ENCODE data around the gene MYO7A.

The MYO7A gene

DNA sequence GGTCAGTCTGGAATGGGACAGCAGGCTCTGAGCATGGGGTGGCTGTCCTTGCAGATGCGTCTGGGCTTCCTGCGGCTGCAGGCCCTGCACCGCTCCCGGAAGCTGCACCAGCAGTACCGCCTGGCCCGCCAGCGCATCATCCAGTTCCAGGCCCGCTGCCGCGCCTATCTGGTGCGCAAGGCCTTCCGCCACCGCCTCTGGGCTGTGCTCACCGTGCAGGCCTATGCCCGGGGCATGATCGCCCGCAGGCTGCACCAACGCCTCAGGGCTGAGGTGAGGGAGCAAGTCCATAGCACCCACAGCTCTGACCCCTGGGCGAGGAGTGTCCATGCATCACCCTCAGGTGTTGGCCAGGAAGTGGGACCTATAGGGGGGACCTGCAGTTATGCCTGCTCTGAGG is 51.6 kb downstream of the MYO7A start:
- Histone ChIP-seq H3K4me3 (ENCODE audit: low read length in 2 of 2) (no peak overlapping the region), H3K9me3 (ENCODE audit: control insufficient read depth in 2 of 2, low read length in 2 of 2) (no peaks in the 10 kb centered on the region), H3K9ac (ENCODE audit: low read length in 2 of 2) (no peak overlapping the region), H3K27ac (ENCODE audit: low read length) (no peak overlapping the region), H3K36me3 (ENCODE audit: control insufficient read depth in 2 of 2, insufficient read depth in 2 of 2, low read length in 2 of 2) (no peaks in the 10 kb centered on the region), H3K4me1 (ENCODE audit: control insufficient read depth, insufficient read depth, low read length) (no peaks in the 10 kb centered on the region), H3K27me3 (ENCODE audit: control insufficient read depth in 1 of 2, insufficient read depth in 2 of 2, low read length in 2 of 2) (no peaks in the 10 kb centered on the region)

DNA sequence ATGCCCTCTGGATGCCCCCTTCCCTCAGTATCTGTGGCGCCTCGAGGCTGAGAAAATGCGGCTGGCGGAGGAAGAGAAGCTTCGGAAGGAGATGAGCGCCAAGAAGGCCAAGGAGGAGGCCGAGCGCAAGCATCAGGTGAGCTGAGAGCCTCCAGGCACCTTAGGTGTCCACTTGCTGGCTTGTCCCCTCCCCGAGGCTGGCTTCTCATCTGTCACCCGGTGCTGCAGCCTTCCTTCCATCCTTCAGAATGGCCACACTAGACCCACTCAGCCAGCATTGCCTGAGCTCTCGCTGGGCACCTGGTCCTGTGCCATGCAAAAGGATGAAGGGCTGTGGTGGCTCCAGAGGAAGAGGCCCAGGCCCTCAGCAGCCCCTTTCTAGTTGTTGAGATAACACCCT is 52.3 kb downstream of the MYO7A start:
- Histone ChIP-seq H3K4me1 (ENCODE audit: control insufficient read depth, insufficient read depth, low read length) (no peaks in the 10 kb centered on the region), H3K9ac (ENCODE audit: low read length in 2 of 2) (no peak overlapping the region), H3K27ac (ENCODE audit: low read length) (no peak overlapping the region), H3K9me3 (ENCODE audit: control insufficient read depth in 2 of 2, low read length in 2 of 2) (no peaks in the 10 kb centered on the region), H3K4me3 (ENCODE audit: low read length in 2 of 2) (no peak overlapping the region), H3K36me3 (ENCODE audit: control insufficient read depth in 2 of 2, insufficient read depth in 2 of 2, low read length in 2 of 2) (no peaks in the 10 kb centered on the region), H3K27me3 (ENCODE audit: control insufficient read depth in 1 of 2, insufficient read depth in 2 of 2, low read length in 2 of 2) (no peaks in the 10 kb centered on the region)

GRCh38 chr11:77181226-77181625 is 53.2 kb downstream of the MYO7A start:
- no peak overlapping the region for H3K9ac ChIP-seq (ENCODE audit: low read length in 2 of 2)
- no peak overlapping the region for H3K27ac ChIP-seq (ENCODE audit: low read length)
- no peaks in the 10 kb centered on the region for H3K27me3 ChIP-seq (ENCODE audit: control insufficient read depth in 1 of 2, insufficient read depth in 2 of 2, low read length in 2 of 2)
- H3K4me1 ChIP-seq (ENCODE audit: control insufficient read depth, insufficient read depth, low read length): no peaks in the 10 kb centered on the region
- no peak overlapping the region for H3K4me3 ChIP-seq (ENCODE audit: low read length in 2 of 2)
- no peaks in the 10 kb centered on the region for H3K9me3 ChIP-seq (ENCODE audit: control insufficient read depth in 2 of 2, low read length in 2 of 2)
- no peaks in the 10 kb centered on the region for H3K36me3 ChIP-seq (ENCODE audit: control insufficient read depth in 2 of 2, insufficient read depth in 2 of 2, low read length in 2 of 2)

DNA sequence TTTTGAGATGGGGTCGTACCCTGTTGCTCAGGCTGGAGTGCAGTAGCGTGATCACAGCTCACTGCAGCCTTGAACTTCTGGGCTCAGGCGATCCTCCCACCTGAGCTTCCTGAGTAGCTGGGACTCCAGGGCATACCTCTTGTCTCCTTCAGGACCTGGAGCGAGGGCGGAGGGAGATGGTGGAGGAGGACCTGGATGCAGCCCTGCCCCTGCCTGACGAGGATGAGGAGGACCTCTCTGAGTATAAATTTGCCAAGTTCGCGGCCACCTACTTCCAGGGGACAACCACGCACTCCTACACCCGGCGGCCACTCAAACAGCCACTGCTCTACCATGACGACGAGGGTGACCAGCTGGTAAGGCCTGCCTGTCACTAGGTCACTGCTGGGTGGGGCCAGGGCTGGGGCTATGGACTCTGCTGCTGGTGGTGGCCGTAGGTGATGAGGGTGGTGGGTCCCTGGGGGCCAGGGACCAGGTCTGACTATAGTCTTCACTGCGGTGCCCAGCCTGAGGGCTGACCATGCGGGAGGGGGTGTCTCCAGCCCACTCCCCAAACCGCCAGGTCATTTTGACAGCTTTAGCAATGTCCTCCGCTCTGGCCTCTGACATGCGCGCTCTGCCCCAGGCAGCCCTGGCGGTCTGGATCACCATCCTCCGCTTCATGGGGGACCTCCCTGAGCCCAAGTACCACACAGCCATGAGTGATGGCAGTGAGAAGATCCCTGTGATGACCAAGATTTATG is 53.9 kb downstream of the MYO7A start:
- Histone ChIP-seq H3K27ac (ENCODE audit: low read length) (no peak overlapping the region), H3K9me3 (ENCODE audit: control insufficient read depth in 2 of 2, low read length in 2 of 2) (no peaks in the 10 kb centered on the region), H3K4me3 (ENCODE audit: low read length in 2 of 2) (no peak overlapping the region), H3K36me3 (ENCODE audit: control insufficient read depth in 2 of 2, insufficient read depth in 2 of 2, low read length in 2 of 2) (no peaks in the 10 kb centered on the region), H3K4me1 (ENCODE audit: control insufficient read depth, insufficient read depth, low read length) (no peaks in the 10 kb centered on the region), H3K9ac (ENCODE audit: low read length in 2 of 2) (no peak overlapping the region), H3K27me3 (ENCODE audit: control insufficient read depth in 1 of 2, insufficient read depth in 2 of 2, low read length in 2 of 2) (no peaks in the 10 kb centered on the region)

DNA sequence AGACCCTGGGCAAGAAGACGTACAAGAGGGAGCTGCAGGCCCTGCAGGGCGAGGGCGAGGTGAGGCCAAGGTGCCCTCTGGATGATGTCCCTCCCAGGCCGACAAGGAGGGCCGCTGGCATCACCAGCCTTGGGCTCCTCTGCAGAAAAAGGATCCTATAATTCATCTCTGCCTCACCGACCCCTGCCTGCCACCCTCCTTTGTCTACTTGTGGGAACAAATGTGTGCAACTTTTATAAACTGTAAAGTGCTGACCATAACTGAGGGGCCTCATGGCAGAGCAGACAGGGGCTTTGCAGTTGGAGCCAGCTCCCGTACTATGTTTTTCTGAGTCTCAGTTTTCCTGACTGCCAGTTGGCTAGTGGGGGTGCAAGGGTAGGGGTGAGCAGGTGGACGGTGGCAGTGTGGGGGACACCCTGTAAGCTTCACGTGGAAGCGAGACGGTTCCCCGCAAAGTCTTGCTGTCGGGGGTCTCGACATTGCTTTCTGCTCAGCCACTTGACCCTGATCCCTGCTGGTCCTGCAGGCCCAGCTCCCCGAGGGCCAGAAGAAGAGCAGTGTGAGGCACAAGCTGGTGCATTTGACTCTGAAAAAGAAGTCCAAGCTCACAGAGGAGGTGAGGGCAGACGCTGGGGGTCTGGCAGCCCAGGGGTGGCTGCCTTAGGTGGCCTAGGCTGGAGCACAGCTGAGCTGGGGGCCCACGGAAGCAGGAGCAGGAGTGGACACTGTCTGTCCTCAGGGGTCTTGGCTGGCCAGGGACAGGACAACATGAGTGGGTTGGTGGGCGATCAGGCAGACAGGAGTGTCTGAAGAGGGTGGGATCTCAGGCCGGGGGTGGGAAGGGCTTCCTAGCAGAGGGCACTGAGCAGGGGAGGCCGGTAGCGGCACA is 54.7 kb downstream of the MYO7A start:
- H3K27ac ChIP-seq (ENCODE audit: low read length): no peak overlapping the region
- H3K9me3 ChIP-seq (ENCODE audit: control insufficient read depth in 2 of 2, low read length in 2 of 2): no peaks in the 10 kb centered on the region
- H3K4me1 ChIP-seq (ENCODE audit: control insufficient read depth, insufficient read depth, low read length): no peaks in the 10 kb centered on the region
- H3K4me3 ChIP-seq (ENCODE audit: low read length in 2 of 2): no peak overlapping the region
- H3K27me3 ChIP-seq (ENCODE audit: control insufficient read depth in 1 of 2, insufficient read depth in 2 of 2, low read length in 2 of 2): no peaks in the 10 kb centered on the region
- no peaks in the 10 kb centered on the region for H3K36me3 ChIP-seq (ENCODE audit: control insufficient read depth in 2 of 2, insufficient read depth in 2 of 2, low read length in 2 of 2)
- no peak overlapping the region for H3K9ac ChIP-seq (ENCODE audit: low read length in 2 of 2)

- H3K36me3 ChIP-seq (ENCODE audit: control insufficient read depth in 2 of 2, insufficient read depth in 2 of 2, low read length in 2 of 2): no peaks in the 10 kb centered on the region
- no peaks in the 10 kb centered on the region for H3K27me3 ChIP-seq (ENCODE audit: control insufficient read depth in 1 of 2, insufficient read depth in 2 of 2, low read length in 2 of 2)
- H3K27ac ChIP-seq (ENCODE audit: low read length): no peak overlapping the region
- H3K9ac ChIP-seq (ENCODE audit: low read length in 2 of 2): no peak overlapping the region
- H3K4me3 ChIP-seq (ENCODE audit: low read length in 2 of 2): no peak overlapping the region
- H3K9me3 ChIP-seq (ENCODE audit: control insufficient read depth in 2 of 2, low read length in 2 of 2): no peaks in the 10 kb centered on the region
- H3K4me1 ChIP-seq (ENCODE audit: control insufficient read depth, insufficient read depth, low read length): no peaks in the 10 kb centered on the region
These were observed 55.5 kb downstream of the MYO7A start for GRCh38 chr11:77183431-77183984.

GRCh38 chr11:77184136-77184860 is 56.3 kb downstream of the MYO7A start:
- no peaks in the 10 kb centered on the region for H3K4me1 ChIP-seq (ENCODE audit: control insufficient read depth, insufficient read depth, low read length)
- no peaks in the 10 kb centered on the region for H3K36me3 ChIP-seq (ENCODE audit: control insufficient read depth in 2 of 2, insufficient read depth in 2 of 2, low read length in 2 of 2)
- no peaks in the 10 kb centered on the region for H3K9me3 ChIP-seq (ENCODE audit: control insufficient read depth in 2 of 2, low read length in 2 of 2)
- H3K4me3 ChIP-seq (ENCODE audit: low read length in 2 of 2): no peak overlapping the region
- H3K27ac ChIP-seq (ENCODE audit: low read length): no peak overlapping the region
- no peaks in the 10 kb centered on the region for H3K27me3 ChIP-seq (ENCODE audit: control insufficient read depth in 1 of 2, insufficient read depth in 2 of 2, low read length in 2 of 2)
- no peak overlapping the region for H3K9ac ChIP-seq (ENCODE audit: low read length in 2 of 2)

DNA sequence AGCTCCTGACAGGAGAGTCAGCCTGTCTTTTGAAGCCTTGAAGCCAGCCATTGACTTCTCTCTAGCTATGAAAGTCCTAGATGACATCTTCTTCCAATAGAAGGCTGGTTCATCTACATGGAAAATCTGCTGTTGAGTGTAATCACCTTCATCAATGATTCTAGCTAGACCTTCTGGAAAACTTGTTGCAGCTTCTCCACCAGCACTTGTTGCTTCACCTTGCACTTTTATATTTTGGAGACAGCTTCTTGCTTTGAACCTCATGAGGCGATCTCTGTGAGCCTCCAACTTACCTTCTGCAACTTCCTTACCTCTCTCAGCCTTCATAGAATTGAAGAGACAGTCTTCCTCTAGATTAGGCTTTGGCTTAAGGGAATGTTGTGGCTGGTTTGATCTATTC is 58.3 kb downstream of the MYO7A start:
- no peak overlapping the region for H3K27ac ChIP-seq (ENCODE audit: low read length)
- no peaks in the 10 kb centered on the region for H3K27me3 ChIP-seq (ENCODE audit: control insufficient read depth in 1 of 2, insufficient read depth in 2 of 2, low read length in 2 of 2)
- H3K9me3 ChIP-seq (ENCODE audit: control insufficient read depth in 2 of 2, low read length in 2 of 2): no peaks in the 10 kb centered on the region
- no peak overlapping the region for H3K4me3 ChIP-seq (ENCODE audit: low read length in 2 of 2)
- no peak overlapping the region for H3K9ac ChIP-seq (ENCODE audit: low read length in 2 of 2)
- H3K4me1 ChIP-seq (ENCODE audit: control insufficient read depth, insufficient read depth, low read length): no peaks in the 10 kb centered on the region
- H3K36me3 ChIP-seq (ENCODE audit: control insufficient read depth in 2 of 2, insufficient read depth in 2 of 2, low read length in 2 of 2): no peaks in the 10 kb centered on the region

- H3K36me3 ChIP-seq (ENCODE audit: control insufficient read depth in 2 of 2, insufficient read depth in 2 of 2, low read length in 2 of 2): no peaks in the 10 kb centered on the region
- H3K27me3 ChIP-seq (ENCODE audit: control insufficient read depth in 1 of 2, insufficient read depth in 2 of 2, low read length in 2 of 2): no peaks in the 10 kb centered on the region
- no peaks in the 10 kb centered on the region for H3K4me1 ChIP-seq (ENCODE audit: control insufficient read depth, insufficient read depth, low read length)
- H3K27ac ChIP-seq (ENCODE audit: low read length): no peak overlapping the region
- no peaks in the 10 kb centered on the region for H3K9me3 ChIP-seq (ENCODE audit: control insufficient read depth in 2 of 2, low read length in 2 of 2)
- no peak overlapping the region for H3K9ac ChIP-seq (ENCODE audit: low read length in 2 of 2)
- no peak overlapping the region for H3K4me3 ChIP-seq (ENCODE audit: low read length in 2 of 2)
These were observed 59.2 kb downstream of the MYO7A start for GRCh38 chr11:77187111-77187750.

Data from stomach smooth muscle (tissue), 2 donors.